Cardiac septum (tissue), 1 donor: ENCODE results near the gene OR10T2. TPM values are rescaled to one million over a fixed set of nuclear protein-coding genes. Genes with fewer than 3 reads are reported as not detected.
"Not testable (repeated sequence)": the region's sequence is repeated elsewhere in the genome, so short reads cannot be mapped to it uniquely, and the experiment has no call there.

Experiments used
- DNase-seq: peaks from one replicate; pipeline ENCODE4 v3.0.0-alpha.2; 2020; ENCODE audit warnings: low spot score
- intact Hi-C: fragments of 100-400 bp; cut with DNase I; formaldehyde crosslinking; loops from one replicate; pipeline ENCODE4 v1.14.0; 2022
- total RNA-seq: library from RNA; stranded (reverse); fragmentation: NEBNext Ultra II Directional; extraction: Animal tissue kit (Norgen Biotek cat#: 25700); gene quantifications from one replicate; pipeline ENCODE4 v1.2.1, GENCODE V29; 2021
- donor health status: DM: no; HTN: no; CAD: no.

The OR10T2 gene
- total RNA-seq, 1 donor from 2014 or later, result not detected

DNA sequence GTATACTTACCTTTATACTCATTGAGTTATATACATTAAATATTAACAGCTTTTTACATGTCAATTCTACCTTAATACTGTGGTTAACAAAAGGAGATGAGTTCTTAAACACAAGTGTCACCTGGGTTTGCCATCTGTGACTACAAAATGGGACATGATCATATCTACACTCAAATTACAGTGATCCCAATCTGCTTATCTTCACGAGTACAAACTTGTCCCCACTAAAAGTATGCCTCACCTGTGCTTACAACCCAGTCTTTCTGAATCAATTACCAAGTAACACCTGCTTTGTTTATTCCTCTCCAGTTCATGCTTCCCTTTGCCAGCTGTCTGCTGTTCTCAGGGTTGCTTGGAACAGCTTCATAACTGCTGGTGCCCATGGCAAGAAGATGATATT lies 36.8 kb downstream of the OR10T2 start:
- intact Hi-C loops, result no loop called here
- no peak for DNase-seq

DNA sequence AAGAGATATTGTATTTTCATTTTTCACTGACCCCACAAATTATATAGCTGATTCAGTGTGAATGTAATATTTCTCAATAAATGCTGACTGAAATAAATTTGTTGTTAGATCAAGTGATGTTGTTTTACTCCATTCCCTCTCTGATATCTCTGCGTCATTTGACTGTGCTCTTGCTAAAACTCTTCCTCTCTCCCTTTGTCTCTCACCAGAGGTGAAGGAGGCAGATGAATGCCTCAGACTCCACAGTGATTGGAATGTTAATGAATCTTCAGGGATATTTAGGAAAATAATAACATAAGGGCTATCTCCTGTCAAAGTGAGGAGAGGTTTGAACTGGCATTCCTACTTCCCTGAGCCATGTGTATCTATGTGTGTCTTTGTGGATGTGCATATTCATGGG lies 41.8 kb downstream of the OR10T2 start:
- no peak for DNase-seq
- intact Hi-C loops, result no loop called here

DNA sequence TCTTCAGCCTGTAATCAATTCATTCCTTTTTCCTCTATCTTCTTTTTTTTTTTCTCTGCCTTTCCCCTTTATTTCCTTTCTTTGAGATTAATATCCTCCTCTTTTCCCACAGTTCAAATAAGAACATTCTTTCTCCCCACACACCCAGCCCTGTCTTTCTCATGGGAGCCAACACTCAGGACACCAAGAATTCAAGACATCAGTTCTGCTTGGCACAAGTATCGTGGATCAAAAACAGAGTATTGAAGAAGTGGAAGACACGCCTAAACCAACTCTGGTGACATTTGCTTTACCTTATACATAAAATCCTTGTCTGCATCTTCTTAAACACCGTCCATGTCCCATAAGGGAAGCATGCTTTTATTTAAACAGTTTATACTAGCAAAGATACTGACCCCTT lies 42.6 kb downstream of the OR10T2 start:
- intact Hi-C loops, result no loop called here
- no peak for DNase-seq

DNA sequence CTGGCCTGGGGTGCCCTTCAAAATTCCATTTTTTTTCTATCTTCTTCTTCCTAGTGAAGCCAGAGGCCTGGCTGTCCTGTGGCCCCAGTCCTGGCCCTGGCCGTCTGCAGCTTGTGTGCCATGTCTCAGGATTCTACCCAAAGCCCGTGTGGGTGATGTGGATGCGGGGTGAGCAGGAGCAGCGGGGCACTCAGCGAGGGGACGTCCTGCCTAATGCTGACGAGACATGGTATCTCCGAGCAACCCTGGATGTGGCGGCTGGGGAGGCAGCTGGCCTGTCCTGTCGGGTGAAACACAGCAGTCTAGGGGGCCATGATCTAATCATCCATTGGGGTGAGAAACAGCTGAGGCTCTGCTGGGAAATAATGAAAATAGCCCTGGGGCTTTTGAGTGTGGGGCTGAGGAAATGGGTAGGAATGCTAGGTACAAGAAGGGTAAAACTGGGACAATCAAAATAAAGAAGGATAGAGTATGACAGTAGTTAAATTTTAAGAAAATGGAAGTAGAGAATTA lies 43.4 kb downstream of the OR10T2 start:
- intact Hi-C loops, result no loop called here
- DNase-seq, result no peak

DNA sequence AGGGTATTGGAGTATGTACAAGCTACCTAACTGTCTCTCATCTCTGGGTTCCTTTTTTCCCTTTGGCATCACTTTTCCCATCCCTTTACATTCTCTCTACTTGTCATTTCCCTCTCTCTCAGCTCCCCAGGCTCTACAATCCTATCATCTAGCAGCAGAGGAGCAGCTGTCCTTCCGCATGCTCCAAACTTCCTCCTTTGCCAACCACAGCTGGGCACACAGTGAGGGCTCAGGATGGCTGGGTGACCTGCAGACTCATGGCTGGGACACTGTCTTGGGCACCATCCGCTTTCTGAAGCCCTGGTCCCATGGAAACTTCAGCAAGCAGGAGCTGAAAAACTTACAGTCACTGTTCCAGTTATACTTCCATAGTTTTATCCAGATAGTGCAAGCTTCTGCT lies 45.0 kb downstream of the OR10T2 start:
- DNase-seq, result no peak
- intact Hi-C loops, result no loop called here

DNA sequence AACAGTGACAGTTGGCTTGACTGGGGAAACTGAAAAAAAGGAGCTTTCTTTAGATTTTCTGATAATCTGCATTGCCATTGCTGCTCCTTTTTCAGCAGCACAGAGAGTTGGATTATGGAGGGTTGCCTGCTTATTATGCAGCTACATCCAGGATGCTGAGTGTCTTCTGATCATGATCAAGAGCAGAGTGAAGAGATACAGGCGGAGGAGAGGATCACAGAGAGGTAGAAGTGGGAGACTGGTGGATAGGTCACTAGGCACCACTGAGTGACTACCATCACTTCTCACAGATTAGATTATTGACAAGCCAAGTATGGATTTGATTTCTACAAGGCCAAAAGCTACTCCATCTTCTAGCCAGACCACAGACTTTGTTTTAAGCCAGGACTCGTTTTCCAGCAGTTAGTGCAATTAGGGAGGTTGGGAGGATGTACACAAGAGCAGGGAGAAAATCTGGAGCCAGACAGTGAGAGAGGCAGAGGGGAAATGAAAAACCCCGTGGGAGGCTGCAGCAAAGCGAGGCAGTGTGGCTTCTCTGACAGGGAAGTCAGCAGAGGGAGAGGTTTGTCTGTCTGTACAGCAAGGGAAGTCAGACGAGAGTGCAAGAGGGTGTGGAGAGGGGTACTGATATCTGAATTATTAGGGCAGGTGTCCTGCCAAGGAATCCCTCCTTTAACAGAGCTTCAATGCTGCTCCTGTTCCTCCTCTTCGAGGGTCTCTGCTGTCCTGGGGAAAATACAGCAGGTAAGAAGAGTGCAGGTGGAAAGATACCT lies 45.8 kb downstream of the OR10T2 start, which contains the start of gene CD1E:
TSS of gene CD1E (plus strand) at position 592 of the 773 bp plus-strand sequence. CDS start at position 687, 95 bp downstream.
- DNase-seq, result no peak
- intact Hi-C loops, result no loop called here

DNA sequence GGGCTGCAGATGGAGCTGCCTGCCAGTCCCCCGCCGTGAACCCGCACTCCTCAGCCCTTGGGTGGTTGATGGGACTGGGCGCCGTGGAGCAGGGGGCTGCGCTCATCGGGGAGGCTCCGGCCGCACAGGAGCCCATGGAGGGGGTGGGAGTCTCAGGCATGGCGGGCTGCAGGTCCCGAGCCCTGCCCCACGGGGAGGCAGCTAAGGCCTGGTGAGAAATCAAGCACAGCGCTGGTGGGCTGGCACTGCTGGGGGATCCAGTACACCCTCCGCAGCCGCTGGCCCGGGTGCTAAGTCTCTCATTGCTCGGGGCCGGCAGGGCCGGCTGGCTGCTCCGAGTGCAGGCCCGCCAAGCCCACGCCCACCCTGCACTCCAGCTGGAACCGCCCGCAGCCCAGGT lies 50.3 kb downstream of the OR10T2 start:
- intact Hi-C loops, DNase-seq: not testable (repeated sequence)

Other genes with a start within 250 kb of the OR10T2 start
- 1.2 TPM for gene CD1D, start 218.6 kb downstream of the OR10T2 start, total RNA-seq
- gene CD1A, start 145.0 kb downstream of the OR10T2 start, total RNA-seq, result not detected
- 0.22 TPM for gene CD1C, start 109.5 kb downstream of the OR10T2 start, total RNA-seq
- gene CD1B, start 67.9 kb downstream of the OR10T2 start, total RNA-seq, result not detected
- not detected for gene CD1E, start 45.6 kb downstream of the OR10T2 start, total RNA-seq
- not detected for gene OR10K2, start 26.8 kb upstream of the OR10T2 start, total RNA-seq
- not detected for gene OR10K1, start 62.4 kb upstream of the OR10T2 start, total RNA-seq
- not detected for gene OR10R2, start 72.8 kb upstream of the OR10T2 start, total RNA-seq
- not detected for gene OR6Y1, start 154.9 kb upstream of the OR10T2 start, total RNA-seq
- not detected for gene OR6P1, start 171.1 kb upstream of the OR10T2 start, total RNA-seq
- not detected for gene OR10X1, start 180.4 kb upstream of the OR10T2 start, total RNA-seq
- gene OR10Z1, start 205.8 kb upstream of the OR10T2 start, total RNA-seq, result not detected